ENCODE results near the gene ELFN2. TPM values are rescaled to one million over a fixed set of nuclear protein-coding genes. Genes with fewer than 3 reads are reported as not detected.

The ELFN2 gene
- total and polyA plus RNA-seq, 2 donors (not counting 3 experiments of a cell fraction or from before 2014, with no cell fraction given) = 0.41 to 1.3 TPM

- no peaks in the 10 kb centered on the region for H3K9me1 ChIP-seq (replicated peaks; ENCODE audit: control insufficient read depth, extremely low read depth, insufficient read depth, low read length)
- H4K20me1 ChIP-seq (replicated peaks; ENCODE audit: control insufficient read depth, extremely low read depth, insufficient read depth, low read length) = no peaks in the 10 kb centered on the region
- H3K9me3 ChIP-seq (replicated peaks; ENCODE audit: control insufficient read depth, insufficient read depth, low read length) = no peaks in the 10 kb centered on the region
- FAIRE-seq (no peak), DNase-seq (ENCODE audit: low read depth, low spot score) (no peak)
- no peaks in the 10 kb centered on the region for H3K4me1 ChIP-seq (ENCODE audit: control insufficient read depth, extremely low read depth, insufficient read depth, low read length)
- no peak overlapping the region for H3K4me2 ChIP-seq (ENCODE audit: insufficient read depth, low read length)
- no peak overlapping the region for H3K27ac ChIP-seq (ENCODE audit: insufficient read depth, low read depth, low read length)
- H3K36me3 ChIP-seq (ENCODE audit: control insufficient read depth in 2 of 2, extremely low read depth in 1 of 2, insufficient read depth in 2 of 2, low read length in 2 of 2) = no peaks in the 10 kb centered on the region
- H3K4me3 ChIP-seq (replicated peaks in 1 of 3; ENCODE audit: insufficient read depth in 1 of 3, low read depth in 1 of 3, low read length in 3 of 3) = no peak overlapping the region
- intact Hi-C loops (cut with micrococcal nuclease) = no loop called here
- H2AFZ ChIP-seq (ENCODE audit: low read depth, low read length) = no peak overlapping the region
- ChIA-PET CTCF (no interaction called here), POLR2A (no interaction called here)
- no peaks in the 10 kb centered on the region for H3K27me3 ChIP-seq (ENCODE audit: control insufficient read depth in 2 of 2, insufficient read depth in 2 of 2, low read length in 2 of 2)
- no peak overlapping the region for H3K9ac ChIP-seq (replicated peaks; ENCODE audit: extremely low read depth, insufficient read depth, low read length)
- no peak for TF ChIP-seq EZH2 (IDR thresholded peaks at IDR 0.05; ENCODE audit: borderline replicate concordance, low read depth, low read length, severe bottlenecking)
- TF ChIP-seq MYC (IDR thresholded peaks at IDR 0.05; ENCODE audit: low read depth, low read length) = no peak
- no peak for TF ChIP-seq FOS (IDR thresholded peaks at IDR 0.05; ENCODE audit: borderline replicate concordance, insufficient read depth, low read length)
- no peak for TF ChIP-seq POLR2A (IDR thresholded peaks at IDR 0.05; ENCODE audit: low read depth, low read length)
- no peak for TF ChIP-seq GATA2 (IDR thresholded peaks at IDR 0.05; ENCODE audit: insufficient read depth, insufficient read length, low read depth, low read length)
- TF ChIP-seq, protein P1, sequence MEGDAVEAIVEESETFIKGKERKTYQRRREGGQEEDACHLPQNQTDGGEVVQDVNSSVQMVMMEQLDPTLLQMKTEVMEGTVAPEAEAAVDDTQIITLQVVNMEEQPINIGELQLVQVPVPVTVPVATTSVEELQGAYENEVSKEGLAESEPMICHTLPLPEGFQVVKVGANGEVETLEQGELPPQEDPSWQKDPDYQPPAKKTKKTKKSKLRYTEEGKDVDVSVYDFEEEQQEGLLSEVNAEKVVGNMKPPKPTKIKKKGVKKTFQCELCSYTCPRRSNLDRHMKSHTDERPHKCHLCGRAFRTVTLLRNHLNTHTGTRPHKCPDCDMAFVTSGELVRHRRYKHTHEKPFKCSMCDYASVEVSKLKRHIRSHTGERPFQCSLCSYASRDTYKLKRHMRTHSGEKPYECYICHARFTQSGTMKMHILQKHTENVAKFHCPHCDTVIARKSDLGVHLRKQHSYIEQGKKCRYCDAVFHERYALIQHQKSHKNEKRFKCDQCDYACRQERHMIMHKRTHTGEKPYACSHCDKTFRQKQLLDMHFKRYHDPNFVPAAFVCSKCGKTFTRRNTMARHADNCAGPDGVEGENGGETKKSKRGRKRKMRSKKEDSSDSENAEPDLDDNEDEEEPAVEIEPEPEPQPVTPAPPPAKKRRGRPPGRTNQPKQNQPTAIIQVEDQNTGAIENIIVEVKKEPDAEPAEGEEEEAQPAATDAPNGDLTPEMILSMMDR (IDR thresholded peaks at IDR 0.05; ENCODE audit: extremely low read depth in 1 of 2, insufficient read depth in 1 of 2, low read depth in 1 of 2, low read length in 2 of 2) = no peak
- TF ChIP-seq POLR2AphosphoS5 (IDR thresholded peaks at IDR 0.05; ENCODE audit: insufficient read depth, low read depth, low read length) = no peak
- no peak for TF ChIP-seq MAX (IDR thresholded peaks at IDR 0.05; ENCODE audit: insufficient read depth, insufficient read length)
- TF ChIP-seq JUN (IDR thresholded peaks at IDR 0.05; ENCODE audit: borderline replicate concordance, insufficient read depth, insufficient read length, low read depth) = no peak
- dilution Hi-C loops (cut with MboI; ENCODE audit: extremely low pct_ligation_motif_present, low sequenced_read_pairs) = no loop called here
- no peaks in the 10 kb centered on the region for H3K79me2 ChIP-seq (ENCODE audit: control insufficient read depth, insufficient read depth, low read length)
- BruUV-seq (replicated peaks) = no TSS peak
Observed at GRCh38 chr22:37393746-37394145, 33.5 kb downstream of the ELFN2 start.

Data from endothelial cell of umbilical vein (primary cell).